HG02759 (cell line): ENCODE results near the gene CFAP91.

Experiments used
- ATAC-seq: cut with Tn5 transposase; IDR thresholded peaks from one replicate; pipeline ENCODE4 v1.9.1; 2021; ENCODE audit warnings: mild to moderate bottlenecking, moderate library complexity; ENCODE audit not compliant: unreplicated experiment

CFAP91 gene

GRCh38 chr3:119702530-119703527, at the start of gene CFAP91:
Gene CFAP91, plus strand, starts transcription at chr3:119703022. Its CDS starts 77 bp downstream, at chr3:119703099.
- ATAC-seq: peak; percentile 90

DNA sequence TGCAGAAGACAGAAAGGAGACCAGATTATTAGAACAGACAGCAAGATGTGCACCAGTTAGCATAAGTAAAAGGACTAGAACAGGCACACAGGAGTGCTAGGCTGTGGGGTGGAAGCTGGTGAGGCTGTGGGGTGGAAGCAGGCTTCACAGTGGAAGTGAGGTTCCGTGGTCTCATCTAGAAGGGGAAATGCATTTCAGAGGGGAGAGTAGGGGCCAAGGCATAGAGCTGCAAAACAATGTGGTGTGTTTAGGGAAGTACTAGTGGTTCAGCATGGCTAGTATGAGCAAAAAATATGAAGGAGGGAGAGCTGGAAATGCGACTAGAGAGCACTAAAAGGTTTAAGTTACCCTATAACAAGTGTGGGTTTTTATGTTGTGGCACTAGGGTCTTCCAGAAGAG, 48.9 kb upstream of the CFAP91 start:
- ATAC-seq: no peak

DNA sequence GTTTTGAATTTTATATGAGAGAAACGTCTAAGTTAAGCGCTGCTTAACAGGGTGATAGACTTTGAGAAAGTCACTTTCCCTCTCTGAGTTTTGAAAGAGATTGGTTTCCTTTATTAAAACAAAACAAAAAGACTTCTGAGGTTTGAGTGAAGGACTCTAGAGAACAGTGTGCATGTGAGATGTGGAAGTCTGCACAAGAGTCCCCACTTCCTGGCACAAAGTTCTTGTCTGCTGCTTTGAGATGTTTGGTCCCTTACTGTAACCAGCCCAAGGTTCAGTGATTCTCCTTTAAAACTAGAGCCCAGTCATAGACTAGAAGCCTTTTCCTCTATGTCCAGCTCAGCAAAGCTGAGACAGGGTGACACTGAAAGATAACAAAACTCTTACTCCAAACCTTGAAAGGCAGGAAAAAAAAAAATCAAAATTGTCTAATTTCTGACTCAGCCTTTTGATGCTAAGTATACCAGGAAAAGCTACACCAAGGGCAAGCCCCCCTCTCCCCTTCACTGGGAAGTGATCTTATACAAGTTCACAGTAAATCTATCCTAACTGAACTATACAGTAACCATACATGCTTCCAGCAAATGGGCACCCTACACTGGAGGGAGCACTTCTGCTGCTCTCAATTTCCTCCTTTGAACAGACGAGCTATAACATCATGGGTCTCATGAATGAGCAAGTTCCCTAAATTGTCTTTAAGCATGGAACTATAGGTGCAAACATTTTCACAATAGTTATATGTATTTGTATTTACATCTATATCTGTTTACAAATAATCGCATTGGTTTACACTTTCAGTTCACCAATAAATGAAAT, 44.7 kb upstream of the CFAP91 start:
- no peak for ATAC-seq

DNA sequence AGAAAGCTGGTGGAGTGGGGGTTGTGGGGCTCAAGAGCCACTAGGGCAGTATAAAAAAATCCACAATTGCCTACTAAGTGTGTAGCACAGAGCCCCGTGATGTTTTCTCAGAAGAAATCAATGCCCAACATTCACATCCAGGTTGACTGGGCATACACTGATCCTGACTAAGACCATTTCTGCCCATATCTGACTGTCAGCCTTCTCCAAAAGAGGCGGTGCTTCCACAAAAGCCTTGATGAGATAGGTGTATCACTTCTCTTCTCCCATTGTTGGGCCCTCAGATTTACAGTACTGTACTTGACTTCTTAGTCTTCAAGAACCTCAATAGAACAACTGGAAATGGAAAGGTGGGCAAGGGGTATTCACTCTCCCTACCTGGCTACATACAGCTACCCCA, 43.8 kb upstream of the CFAP91 start:
- ATAC-seq: no peak

- ATAC-seq: no peak
These were observed 43.1 kb upstream of the CFAP91 start for GRCh38 chr3:119659606-119660291.

DNA sequence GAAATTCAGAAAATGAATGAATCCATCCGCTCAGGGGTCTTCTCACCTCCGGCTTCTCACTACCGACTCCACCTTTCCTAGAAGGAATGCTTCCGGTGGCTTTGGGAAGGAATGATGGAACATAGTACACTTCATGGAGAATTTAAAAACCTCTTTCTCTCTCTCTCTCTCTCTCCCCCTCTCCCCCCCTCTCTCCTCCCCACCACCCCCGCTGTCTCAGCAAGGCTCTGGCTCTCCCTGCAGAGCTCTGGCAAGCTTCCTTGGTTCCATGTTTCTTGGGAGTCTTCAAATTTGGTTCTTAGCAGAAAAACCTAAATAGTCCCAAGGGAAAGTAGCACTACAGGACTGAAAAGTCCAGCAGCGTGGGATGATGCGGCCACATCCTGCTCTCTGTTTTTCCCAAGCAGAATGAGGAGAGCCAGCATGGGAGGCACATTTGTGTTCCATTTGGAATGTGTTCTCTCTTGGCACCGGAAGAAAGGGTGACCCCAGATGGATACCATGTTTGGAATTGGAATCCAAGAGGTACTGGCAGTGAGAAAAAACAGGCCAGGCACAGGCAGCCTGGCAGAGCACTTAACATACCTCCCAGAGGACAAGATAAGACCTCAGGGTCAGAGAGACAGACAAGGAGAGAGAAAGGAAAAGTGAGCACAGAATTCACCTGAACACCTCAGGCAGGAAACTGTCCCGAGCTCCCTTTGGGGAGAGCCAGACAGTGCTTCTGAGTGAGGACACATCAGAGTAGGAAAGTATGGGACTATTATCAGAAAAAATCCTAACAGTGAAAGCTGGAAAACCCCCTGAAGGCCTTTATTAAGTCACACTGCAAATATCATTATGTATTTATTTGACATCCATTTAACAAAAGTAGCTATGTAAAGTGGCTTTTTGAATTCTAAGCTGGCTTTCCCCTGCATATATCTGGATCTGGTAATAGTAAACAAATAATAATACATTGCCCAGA, 42.1 kb upstream of the CFAP91 start, which contains the start of gene POPDC2:
POPDC2 (minus strand) TSS at position 116 of the 967 bp plus-strand sequence. CDS start 166 bp downstream, outside the sequence.
- no peak for ATAC-seq

DNA sequence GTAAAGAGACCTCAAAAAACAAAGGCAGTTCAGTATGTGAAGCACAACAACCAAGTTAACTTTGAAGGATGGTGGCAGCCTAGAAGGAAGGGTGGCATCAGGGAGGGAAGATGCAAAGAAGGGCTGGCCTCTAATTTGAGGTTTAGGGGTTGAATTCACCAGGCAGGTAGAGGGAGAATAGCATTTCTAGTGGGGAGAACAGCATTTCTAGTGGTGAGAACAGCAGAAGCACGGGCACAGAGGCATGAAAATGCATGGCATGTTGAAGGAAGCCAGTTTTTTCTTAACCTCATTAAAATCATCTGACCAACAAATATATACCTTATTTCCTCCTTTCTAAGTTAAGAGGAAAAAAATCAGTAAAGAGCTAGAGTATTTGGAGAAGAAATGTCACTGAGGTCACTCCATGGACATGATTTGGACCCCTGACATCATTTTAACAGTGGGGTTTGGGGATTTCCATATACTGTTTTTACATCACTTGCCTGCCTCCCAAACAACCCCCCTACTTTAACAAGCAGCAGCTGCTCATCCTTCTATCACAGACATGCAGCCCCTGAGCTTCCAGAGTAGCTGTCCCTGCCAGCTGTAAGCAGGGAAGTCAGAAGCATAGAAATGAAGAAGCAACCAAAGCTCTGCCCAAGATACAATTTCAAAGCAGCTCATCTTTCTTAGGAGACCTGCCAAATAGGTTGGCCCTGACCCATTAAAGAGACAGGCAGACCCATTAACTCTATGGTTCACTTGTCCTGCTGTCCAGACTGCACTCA, 40.0 kb upstream of the CFAP91 start:
- ATAC-seq: no peak

GRCh38 chr3:119663885-119664284, 38.9 kb upstream of the CFAP91 start:
- ATAC-seq: no peak

DNA sequence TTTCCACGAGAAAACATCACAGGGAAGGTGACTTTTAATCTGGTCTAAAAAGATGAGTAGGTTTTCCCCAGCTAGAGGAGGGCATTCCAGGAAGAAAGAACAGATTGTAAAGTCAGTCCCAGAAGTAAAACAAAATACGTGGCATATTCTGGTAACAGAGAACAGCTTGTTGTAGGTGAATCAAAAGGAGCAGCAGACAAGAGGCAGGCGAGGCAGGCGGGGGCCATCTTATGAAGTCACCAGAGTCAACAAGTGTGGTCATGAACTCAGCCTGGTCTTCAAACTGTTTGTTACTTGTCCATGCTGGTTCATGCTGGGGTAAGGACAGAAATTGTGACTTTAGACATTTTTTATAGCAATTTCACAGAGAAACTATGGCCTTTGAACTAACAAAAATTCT, 38.5 kb upstream of the CFAP91 start:
- ATAC-seq: no peak

- ATAC-seq: no peak
These were observed 37.9 kb upstream of the CFAP91 start for GRCh38 chr3:119664850-119665379.

- no peak for ATAC-seq
These were observed 36.8 kb upstream of the CFAP91 start for GRCh38 chr3:119665954-119666559.

DNA sequence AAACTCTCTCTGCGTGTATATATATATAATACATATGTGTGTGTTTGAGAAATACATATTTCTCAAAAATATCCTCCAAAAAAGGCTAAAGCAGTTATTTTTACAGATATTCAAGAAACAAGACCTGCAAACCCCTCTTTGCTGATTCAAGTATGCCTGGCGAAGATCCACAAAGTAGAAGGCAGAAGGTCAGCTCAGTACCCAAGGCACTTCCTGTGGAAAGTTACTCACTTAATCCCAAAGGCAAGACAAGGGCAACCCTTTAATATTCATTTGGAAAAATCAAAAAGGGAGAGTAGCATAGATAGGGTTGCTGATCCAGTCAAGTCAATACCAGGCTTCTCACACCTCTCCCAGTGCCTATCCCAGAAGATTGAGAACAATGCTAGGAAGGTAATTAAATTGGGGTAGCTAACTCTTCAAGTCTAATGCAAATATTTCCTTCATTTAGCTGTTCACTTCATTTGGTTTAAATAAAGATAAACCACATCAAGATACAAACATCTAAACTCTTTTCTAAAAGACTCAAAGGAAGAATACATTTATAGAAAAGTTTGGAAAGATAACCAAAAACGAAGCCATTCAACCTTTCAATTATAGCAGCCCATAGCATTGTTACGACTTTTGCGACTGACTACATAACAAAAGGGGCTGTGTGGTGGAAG, 32.8 kb upstream of the CFAP91 start:
- ATAC-seq: no peak

DNA sequence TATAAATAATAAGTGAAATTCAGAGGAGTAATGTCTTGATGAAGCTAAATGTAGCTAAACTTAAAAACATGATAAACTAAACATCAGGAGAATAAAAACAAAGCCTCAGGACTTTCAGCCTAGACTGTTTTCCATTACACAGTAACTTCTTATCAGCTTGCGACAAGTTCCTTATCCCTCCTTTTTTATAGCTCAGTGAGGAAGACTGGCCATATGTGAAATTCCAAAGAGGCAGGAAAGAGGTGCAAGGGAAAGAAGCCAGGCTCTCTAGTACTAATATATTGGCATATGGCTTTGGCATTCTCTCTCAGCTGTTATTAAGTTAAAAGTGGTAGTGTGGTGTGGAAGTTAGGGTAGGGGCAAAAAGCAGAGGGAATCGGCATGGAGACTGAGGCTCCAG, 30.0 kb upstream of the CFAP91 start:
- no peak for ATAC-seq

- no peak for ATAC-seq
These were observed 28.9 kb upstream of the CFAP91 start for GRCh38 chr3:119673875-119674274.

DNA sequence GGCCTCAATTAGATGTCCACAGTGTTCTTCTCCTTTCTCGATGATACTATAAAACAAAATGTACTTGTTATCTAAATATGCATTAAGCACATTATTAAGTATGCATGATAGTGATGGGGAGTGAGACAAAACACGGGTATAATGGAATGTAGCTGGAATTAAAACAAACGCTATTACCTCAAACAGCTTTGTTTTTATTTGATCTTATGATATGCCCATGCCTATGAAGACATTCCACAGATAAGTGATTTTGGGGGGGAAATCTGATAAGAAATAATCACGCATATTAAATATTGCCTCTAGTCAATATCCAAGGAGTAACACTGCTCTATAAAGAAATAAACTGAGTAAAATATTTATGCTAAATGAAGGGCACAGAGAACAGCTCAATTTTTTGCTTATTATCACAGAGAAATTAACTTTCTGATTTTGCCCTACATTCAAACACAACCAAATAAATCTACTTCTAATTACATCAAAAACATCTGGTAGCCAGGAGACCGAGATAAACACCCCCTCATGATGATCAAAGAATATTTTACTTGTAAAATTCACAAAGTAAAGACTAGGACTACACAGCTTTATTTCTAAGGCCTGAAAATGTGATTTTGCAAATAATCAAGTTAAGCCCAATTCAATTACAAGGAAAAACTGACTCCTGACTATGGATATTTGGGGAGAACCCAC, 27.5 kb upstream of the CFAP91 start:
- no peak for ATAC-seq

GRCh38 chr3:119676020-119676419, 26.8 kb upstream of the CFAP91 start:
- ATAC-seq: no peak
